ENCODE data around the gene BHLHA15.

The BHLHA15 gene

DNA sequence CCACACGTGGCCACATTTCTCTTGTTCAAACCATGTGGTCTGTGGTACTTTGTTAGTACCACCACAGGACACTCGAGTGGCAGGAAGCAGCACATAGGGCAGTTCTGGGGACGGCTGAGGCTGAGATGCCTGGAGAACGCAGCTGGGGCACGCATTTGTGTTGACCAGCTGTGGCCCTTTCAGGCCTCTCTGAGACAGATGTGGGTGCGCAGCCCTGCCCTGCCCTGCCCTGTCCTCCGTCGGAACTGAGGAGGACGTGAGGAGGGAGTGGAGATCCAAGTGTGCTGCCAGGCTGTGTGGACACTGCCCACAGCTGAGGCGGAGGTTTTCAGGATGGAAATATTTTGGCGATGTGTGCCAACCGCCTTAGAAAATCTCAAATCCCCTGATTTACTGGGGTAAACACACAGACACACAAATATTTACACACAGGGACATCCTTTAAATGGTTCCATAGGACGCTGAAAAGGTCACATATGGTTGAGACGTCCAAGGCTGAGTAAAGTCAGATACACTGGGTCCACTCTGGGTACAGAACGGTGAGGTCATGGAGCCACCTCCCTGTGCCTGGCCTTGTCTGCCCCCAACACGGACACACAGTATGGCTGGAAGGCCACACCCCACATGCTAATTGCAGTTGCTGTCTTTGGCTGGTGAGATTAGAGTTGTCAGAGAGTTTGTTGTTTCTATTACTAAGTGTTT, 14.8 kb downstream of the BHLHA15 start:
- no peak for DNase-seq (ENCODE audit: low read depth)

- DNase-seq (ENCODE audit: low read depth), result no peak
Observed at GRCh38 chr7:98227939-98228338, 16.7 kb downstream of the BHLHA15 start.

- no peak for DNase-seq (ENCODE audit: low read depth)
Observed at GRCh38 chr7:98228801-98229200, 17.6 kb downstream of the BHLHA15 start.

DNA sequence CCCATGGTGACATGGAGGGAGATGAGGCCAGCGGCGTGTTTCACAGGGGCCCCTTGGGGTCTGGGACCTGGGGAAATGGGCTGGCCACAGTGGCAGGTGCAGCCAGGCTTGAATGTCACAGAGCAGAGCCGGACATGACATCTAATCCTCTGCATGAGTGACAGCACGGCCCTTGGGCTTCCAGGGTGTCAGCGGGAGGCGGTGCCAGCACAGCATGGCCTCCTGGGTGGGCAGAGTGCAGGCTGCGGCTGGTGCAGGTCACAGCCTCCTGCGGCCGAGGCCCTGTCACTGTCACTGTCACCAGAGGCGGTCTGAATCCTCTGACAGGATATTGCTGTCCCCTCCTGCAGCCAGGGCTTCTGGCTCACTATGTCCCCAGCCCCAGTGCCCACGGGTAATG, 18.2 kb downstream of the BHLHA15 start:
- no peak for DNase-seq (ENCODE audit: low read depth)

DNA sequence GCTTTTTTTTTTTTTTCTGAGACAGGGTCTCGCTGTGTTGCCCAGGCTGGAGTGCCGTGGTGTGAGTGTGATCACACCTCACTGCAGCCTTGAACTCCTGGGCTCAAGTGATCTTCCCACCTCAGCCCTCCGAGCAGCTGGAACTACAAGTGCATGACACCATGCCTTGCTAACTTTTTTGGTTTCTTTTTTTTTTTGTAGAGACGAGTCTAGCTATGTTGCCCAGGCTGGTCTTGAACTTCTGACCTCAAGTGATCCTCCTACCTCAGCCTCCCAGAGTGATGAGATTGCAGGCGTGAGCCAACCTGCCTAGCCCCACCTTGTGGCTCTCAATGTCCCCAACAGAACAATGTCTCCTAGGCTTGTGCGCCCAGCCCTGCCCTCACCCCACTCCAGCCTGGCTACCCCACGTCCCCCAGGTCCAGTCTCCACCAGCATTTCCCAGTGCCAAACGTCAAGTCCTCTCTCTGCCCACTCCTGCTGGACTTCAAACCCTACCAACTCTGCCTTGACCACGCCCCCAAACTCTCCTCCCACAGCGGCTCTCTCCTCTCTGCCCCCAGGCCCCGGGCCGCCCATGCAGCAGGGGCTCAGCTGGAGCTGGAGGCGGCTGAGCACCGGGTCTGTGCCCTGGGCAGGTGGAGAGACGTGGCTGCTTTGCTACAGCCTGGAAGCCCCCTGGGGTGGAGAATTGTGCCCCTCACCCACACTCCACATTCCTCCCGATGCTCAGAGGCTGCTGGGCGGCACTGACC, 18.9 kb downstream of the BHLHA15 start:
- no peak for DNase-seq (ENCODE audit: low read depth)

DNA sequence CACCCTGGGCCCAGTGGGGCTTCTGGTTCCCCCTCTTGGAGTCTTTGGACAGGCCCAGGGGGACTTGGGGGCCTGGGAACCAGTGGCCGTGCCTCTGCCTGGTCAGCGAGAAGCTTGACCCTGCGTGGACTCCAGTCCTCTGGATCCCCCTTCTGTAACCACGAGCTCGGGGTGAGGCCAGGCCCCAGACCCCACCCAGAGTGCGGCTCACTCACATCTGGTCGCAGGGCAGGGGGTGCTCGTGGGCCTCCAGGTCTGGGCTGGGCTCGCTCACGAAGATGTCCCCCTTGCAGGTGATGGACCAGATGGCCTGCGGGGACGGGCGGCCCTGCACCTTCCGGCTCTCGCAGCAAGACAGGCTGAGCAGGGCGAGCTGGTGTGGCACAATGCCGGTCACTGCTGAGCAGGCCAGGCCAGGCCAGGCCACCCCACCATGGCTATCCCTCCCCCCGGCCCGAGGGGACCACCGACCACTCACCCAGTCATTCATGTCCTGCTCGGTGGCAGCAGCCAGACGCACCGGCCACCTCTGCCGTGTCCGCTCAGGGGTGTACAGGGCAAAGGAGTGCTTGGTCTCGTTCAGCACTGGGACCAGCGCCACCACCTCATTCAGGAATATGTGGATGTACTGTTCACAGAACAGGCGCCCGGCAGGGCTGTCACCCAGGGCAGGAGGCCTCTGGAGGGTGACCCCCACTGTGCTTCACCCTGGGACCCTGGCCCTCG, 19.7 kb downstream of the BHLHA15 start:
- no peak for DNase-seq (ENCODE audit: low read depth)

DNA sequence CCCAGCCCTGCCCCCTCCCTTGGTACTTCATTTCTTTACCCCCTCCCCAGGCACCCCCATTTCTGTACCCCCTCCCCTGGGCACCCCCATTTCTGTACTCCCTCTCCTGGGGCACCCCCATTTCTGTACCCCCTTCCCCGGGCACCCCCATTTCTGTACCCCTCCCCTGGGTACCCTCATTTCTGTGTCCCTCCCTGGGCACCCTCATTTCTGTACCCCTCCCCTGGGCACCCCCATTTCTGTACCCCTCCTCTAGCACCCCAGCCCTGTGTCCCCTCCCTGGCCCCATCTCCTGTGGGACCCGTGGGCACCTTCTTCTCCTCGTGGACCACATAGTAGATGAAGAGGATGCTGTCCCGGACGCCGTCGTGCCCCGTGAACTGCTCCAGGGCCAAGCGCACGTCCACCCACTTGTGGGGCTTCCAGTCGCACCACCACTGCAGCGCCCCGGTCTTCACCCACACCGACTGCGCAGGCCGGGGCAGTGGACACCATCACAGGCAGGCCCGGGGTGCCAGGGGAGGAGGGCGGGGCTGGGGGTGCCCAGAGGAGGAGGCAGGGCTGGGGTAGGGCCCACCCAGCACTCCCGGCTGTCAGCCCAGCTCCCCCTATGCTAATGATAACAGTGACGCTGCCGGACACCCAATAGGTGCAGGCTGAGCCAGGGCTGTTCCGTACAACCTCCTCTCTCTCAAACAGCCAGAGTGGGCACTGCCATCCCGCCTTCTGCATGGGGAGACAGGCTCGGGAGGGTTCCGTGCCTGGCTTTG, 20.4 kb downstream of the BHLHA15 start:
- DNase-seq (ENCODE audit: low read depth), result no peak

GRCh38 chr7:98232263-98232585, 21.0 kb downstream of the BHLHA15 start:
- no peak for DNase-seq (ENCODE audit: low read depth)

DNA sequence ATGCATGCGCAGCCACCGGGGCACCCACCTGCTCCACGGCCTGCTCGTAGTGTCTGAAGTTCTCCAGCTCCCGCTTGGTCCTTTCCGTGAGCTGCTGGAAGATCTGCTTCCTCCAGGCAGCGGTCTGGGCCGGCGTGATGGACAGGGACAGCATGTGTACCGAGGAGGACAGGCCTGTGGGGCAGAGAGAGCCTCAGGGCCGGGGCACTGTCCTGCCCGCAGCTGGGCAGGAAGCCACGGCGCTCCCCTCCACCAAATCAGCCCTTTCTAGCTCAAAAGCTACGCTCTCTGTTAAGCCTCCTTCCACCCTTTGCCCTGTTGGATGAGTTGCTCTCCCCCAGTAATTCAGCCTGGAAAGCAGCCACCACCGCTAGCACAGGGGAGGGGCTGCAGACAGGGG, 21.6 kb downstream of the BHLHA15 start:
- no peak for DNase-seq (ENCODE audit: low read depth)

DNA sequence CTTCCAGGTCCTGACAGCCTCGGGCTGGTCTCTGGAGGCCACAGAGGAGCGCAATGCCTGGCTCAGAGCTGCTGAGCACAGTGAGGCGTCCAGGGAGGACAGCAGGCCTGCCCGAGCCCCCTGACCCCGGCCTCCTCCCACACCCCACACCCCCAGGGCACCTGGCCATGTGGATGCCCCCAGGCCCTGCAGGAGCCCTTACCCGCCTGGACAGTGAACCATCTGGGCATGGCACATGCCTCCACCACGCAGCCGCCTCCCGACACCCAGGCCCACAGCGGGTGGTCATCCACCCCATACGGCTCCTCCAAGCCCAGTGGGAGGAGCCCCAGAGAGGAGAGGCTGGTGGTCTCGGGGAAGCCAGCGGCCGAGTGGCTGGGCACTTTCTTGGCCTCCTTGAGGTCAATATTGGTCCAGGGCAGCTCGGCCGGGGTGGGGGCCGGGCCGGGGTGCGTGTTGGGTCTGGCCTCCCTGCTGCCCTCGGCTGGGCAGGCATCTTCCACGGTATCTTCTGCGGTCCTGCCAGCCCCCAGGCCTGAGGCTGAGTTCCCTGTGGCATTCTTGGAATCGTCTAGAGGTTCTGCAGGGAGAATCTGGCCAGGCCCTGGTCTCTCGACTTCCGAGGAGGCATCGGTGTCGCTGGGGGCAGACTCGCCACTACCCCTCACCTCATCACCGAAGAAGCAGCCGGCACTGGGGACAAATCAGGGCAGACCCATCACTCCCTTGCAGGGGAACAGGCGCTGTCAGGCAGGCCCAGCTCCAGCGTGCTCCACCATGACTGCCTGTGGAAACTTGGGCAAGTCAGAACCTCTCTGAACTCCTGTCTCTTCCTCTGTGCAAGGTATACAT, 22.2 kb downstream of the BHLHA15 start:
- DNase-seq (ENCODE audit: low read depth), result no peak

- no peak for DNase-seq (ENCODE audit: low read depth)
Observed at GRCh38 chr7:98234429-98235147, 23.3 kb downstream of the BHLHA15 start.

DNA sequence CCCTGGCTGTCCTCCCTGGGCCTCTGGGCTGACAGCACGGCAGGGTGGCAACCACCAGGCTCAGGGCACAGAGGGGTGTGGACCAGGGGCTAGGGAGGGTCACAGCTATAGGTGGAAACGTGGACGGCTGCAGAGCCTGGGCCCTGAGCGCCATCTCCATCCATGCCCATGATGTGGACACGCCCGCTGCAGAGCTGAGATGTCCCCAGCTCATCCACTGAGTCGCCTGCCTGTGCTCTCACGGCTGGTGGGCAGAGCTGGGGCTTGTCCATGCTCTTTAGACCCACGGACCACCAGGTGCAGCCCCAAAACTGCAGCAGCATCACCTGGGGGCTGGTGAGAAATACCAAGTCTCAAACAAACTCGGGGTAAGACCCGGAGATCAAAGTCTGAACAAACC, 24.7 kb downstream of the BHLHA15 start:
- no peak for DNase-seq (ENCODE audit: low read depth)

DNA sequence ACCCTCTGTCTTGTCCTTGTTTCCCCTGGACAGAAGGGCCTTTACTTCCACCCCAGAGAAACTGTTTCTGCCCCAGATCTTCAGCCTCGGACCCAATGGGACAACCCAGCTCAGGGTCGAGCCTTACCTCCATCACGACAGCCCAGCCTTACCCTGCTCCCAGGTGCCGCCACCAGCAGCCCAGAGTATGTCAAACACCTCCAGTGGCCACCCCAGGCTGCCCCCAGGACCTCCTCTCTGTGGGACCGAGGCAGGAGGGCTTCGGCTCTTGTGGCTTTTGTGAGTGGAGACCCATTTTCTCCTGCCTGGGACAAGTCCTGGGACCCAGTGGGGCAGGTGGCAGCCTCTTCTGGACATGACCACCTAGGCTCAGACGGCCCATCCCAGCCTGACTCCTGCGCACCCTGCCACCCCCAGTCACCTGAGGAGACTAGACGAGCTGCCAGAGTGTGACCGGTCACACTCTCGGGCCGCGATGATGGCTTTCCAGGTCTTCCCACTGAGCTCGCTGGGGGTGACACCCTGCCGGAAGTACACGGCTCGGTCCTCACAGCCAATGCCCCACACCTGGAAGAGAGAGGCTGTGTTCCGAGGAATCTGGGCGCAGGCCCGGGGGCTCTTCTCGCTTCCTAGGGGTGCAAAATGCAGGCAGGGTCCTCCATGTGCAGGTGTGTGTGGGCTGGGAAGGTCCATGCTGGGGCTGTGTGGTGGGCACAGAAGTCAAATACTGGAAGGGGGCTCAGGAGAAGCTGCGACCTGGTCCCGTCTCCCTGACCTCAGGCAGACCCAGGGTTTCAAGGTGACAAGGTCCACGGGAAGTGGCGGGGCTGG, 25.3 kb downstream of the BHLHA15 start:
- DNase-seq (ENCODE audit: low read depth), result no peak

DNA sequence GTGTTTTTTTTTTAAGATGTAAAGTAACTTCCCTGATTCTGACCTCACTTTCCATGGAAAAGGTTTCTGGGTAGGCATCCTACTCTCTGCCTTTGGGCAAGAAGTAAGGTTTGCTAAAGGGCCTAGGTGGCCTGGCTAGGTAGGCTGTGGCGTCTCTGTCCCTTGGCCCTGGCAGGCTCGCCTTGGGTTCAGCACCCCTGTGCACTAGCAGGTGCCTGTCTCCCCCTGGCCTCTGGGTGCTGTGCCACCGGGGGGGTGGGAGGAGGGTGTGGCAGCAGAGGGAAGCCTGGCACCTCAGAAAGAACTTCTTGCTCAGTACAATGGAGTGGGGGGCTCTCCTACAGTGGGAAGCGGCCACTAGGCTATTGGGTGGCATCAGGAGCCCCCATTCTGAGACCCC, 26.8 kb downstream of the BHLHA15 start:
- DNase-seq (ENCODE audit: low read depth), result no peak

- no peak for DNase-seq (ENCODE audit: low read depth)
Observed at GRCh38 chr7:98238976-98239375, 27.7 kb downstream of the BHLHA15 start.

DNA sequence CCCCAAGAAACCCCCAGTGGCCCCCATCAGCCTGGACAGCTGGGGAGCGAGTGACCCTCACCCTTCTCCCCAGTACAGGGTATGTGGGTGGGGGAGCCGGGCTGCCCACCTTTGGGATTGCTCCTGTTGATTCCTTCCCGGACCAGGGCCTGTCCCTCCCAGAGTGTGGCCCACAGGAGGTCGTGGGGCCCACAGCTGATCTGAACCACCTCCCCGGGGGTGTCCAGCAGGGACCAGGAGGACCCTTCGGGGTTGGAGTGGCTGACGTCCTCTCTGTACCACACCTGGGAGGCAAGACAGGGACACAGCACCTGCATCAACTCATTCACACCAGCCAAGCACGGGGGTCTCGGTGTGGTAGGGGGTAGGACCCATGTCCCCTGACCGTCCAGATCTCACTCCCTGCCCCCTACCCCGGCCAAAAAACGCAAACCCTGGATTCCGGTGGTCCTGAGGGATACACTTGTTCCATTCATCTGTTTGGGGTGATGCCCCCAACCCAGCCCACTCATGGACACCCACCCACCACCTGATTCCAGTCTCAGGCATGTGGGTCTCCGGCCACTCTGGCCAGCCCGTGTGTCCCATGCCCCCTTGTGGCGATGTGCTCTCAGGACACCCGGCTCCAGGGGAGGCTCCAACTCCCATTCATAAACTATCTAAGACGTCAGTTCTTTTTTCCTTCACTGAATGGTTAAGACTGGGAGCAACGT, 29.9 kb downstream of the BHLHA15 start:
- DNase-seq (ENCODE audit: low read depth), result no peak

- no peak for DNase-seq (ENCODE audit: low read depth)
Observed at GRCh38 chr7:98241674-98242241, 30.5 kb downstream of the BHLHA15 start.

GRCh38 chr7:98242342-98242741, 31.1 kb downstream of the BHLHA15 start:
- no peak for DNase-seq (ENCODE audit: low read depth)

DNA sequence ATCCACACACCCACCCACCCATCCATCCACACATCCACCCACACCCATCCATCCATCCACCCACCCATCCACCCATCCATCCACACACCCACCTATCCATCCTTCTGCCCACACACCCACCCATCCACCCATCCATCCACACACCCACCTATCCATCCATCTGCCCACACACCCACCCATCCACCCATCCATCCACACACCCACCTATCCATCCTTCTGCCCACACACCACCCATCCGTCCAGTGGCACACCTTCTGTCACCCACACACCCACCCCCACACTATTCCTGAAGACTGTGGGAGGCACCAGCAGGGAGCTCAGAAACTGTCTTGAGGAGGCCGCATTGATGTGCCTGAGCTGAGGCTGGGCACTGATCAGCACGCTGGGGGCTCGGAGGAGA, 31.7 kb downstream of the BHLHA15 start:
- DNase-seq (ENCODE audit: low read depth), result no peak
